HCT116 (cell line): ENCODE data around the gene ERCC4.

ENCODE experiments used
- CEBPB ChIP-seq: IDR thresholded peaks from 2 replicates; pipeline ENCODE4 v1.6.1; 2012; ENCODE audit warnings: low read depth
- EZH2 ChIP-seq: fragments of 200-600 bp; sonication (generic); IDR thresholded peaks from 2 replicates; pipeline ENCODE4 v1.6.1; 2017; ENCODE audit warnings: antibody characterized with exemption, mixed run types
- EZH2phosphoT487 ChIP-seq: fragments of 200-600 bp; IDR thresholded peaks from 2 replicates; pipeline ENCODE4 v1.6.1; 2018; ENCODE audit warnings: antibody characterized with exemption, borderline replicate concordance
- POLR2A ChIP-seq: IDR thresholded peaks from 2 replicates; pipeline ENCODE4 v1.7.0; 2011; ENCODE audit warnings: borderline replicate concordance; ENCODE audit not compliant: insufficient read depth, insufficient read length; ENCODE audit errors: extremely low read depth
- RAD21 ChIP-seq: IDR thresholded peaks from 2 replicates; pipeline ENCODE4 v1.6.1; 2012; ENCODE audit warnings: low read depth, mild to moderate bottlenecking
- SIN3A ChIP-seq: IDR thresholded peaks from 2 replicates; pipeline ENCODE4 v1.6.1; 2012; ENCODE audit warnings: low read depth
- SP1 ChIP-seq: IDR thresholded peaks from 2 replicates; pipeline ENCODE4 v1.6.1; 2012; ENCODE audit warnings: low read depth
- TCF7L2 ChIP-seq: IDR thresholded peaks from 2 replicates; pipeline ENCODE4 v1.7.0; 2011; ENCODE audit warnings: borderline replicate concordance, inconsistent platforms; ENCODE audit not compliant: insufficient read depth, insufficient read length; ENCODE audit errors: extremely low read depth
- TF ChIP-seq, protein P1 (sequence below), 3 experiments: fragments of 200-600 bp in 1 of 3; sonication (generic) in 1 of 3; IDR thresholded peaks in 2 of 3; conservative IDR thresholded peaks in 1 of 3; 2 replicates each; pipeline ENCODE4 v1.5.1; 2012 to 2017; ENCODE audit warnings: low read depth in 2 of 3, low read length in 2 of 3, antibody characterized with exemption in 1 of 3, borderline replicate concordance in 1 of 3, control low read depth in 1 of 3, mild to moderate bottlenecking in 1 of 3, mixed read lengths in 1 of 3, mixed run types in 1 of 3, moderate library complexity in 1 of 3; ENCODE audit not compliant: insufficient read depth in 1 of 3
- TF ChIP-seq, protein P2 (sequence below): IDR thresholded peaks from 2 replicates; pipeline ENCODE4 v1.6.1; 2012
- TF ChIP-seq, protein P3 (sequence below): IDR thresholded peaks from 2 replicates; pipeline ENCODE4 v1.6.1; 2012; ENCODE audit warnings: low read depth
- TF ChIP-seq, protein P4 (sequence below): IDR thresholded peaks from 2 replicates; pipeline ENCODE4 v1.6.1; 2011; ENCODE audit warnings: mild to moderate bottlenecking, low read length, moderate library complexity; ENCODE audit not compliant: insufficient replicate concordance; ENCODE audit errors: extremely low read depth
- TF ChIP-seq, protein P5 (sequence below): IDR thresholded peaks from 2 replicates; pipeline ENCODE4 v1.6.1; 2012

DNA sequence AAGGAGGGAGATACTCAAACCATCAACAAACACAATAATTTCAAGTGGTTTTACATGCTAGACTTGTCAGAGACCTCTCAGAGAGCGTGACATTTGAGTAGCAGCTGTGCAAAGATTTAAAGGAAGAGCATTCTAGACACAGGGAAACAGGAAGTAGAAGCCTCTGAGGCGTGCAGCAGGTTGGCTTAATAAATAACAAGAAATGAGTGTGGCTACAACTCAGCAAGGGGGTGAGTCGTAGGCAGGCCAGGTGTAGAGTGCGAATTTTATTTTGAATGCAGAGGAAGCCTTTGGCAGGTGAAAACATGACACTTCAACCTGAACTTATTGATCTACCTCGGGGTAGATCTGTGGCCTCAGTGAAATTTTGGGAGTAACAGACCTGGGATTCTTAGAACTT lies 78.0 kb downstream of the ERCC4 start:
- TF ChIP-seq RAD21 (no peak), EZH2 (no peak), EZH2phosphoT487 (no peak), SP1 (no peak), TCF7L2 (no peak), CEBPB (no peak), POLR2A (no peak), SIN3A (no peak)
- TF ChIP-seq, protein P1, sequence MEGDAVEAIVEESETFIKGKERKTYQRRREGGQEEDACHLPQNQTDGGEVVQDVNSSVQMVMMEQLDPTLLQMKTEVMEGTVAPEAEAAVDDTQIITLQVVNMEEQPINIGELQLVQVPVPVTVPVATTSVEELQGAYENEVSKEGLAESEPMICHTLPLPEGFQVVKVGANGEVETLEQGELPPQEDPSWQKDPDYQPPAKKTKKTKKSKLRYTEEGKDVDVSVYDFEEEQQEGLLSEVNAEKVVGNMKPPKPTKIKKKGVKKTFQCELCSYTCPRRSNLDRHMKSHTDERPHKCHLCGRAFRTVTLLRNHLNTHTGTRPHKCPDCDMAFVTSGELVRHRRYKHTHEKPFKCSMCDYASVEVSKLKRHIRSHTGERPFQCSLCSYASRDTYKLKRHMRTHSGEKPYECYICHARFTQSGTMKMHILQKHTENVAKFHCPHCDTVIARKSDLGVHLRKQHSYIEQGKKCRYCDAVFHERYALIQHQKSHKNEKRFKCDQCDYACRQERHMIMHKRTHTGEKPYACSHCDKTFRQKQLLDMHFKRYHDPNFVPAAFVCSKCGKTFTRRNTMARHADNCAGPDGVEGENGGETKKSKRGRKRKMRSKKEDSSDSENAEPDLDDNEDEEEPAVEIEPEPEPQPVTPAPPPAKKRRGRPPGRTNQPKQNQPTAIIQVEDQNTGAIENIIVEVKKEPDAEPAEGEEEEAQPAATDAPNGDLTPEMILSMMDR (IDR thresholded peaks at IDR 0.05 in 2 of 3, conservative IDR thresholded peaks at IDR 0.05 in 1 of 3; ENCODE audit: borderline replicate concordance in 1 of 3, insufficient read depth in 1 of 3, low read depth in 2 of 3, low read length in 2 of 3), result no peak
- TF ChIP-seq, protein P2, sequence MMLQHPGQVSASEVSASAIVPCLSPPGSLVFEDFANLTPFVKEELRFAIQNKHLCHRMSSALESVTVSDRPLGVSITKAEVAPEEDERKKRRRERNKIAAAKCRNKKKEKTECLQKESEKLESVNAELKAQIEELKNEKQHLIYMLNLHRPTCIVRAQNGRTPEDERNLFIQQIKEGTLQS, result no peak
- TF ChIP-seq, protein P3, sequence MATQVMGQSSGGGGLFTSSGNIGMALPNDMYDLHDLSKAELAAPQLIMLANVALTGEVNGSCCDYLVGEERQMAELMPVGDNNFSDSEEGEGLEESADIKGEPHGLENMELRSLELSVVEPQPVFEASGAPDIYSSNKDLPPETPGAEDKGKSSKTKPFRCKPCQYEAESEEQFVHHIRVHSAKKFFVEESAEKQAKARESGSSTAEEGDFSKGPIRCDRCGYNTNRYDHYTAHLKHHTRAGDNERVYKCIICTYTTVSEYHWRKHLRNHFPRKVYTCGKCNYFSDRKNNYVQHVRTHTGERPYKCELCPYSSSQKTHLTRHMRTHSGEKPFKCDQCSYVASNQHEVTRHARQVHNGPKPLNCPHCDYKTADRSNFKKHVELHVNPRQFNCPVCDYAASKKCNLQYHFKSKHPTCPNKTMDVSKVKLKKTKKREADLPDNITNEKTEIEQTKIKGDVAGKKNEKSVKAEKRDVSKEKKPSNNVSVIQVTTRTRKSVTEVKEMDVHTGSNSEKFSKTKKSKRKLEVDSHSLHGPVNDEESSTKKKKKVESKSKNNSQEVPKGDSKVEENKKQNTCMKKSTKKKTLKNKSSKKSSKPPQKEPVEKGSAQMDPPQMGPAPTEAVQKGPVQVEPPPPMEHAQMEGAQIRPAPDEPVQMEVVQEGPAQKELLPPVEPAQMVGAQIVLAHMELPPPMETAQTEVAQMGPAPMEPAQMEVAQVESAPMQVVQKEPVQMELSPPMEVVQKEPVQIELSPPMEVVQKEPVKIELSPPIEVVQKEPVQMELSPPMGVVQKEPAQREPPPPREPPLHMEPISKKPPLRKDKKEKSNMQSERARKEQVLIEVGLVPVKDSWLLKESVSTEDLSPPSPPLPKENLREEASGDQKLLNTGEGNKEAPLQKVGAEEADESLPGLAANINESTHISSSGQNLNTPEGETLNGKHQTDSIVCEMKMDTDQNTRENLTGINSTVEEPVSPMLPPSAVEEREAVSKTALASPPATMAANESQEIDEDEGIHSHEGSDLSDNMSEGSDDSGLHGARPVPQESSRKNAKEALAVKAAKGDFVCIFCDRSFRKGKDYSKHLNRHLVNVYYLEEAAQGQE, result no peak
- TF ChIP-seq, protein P4, sequence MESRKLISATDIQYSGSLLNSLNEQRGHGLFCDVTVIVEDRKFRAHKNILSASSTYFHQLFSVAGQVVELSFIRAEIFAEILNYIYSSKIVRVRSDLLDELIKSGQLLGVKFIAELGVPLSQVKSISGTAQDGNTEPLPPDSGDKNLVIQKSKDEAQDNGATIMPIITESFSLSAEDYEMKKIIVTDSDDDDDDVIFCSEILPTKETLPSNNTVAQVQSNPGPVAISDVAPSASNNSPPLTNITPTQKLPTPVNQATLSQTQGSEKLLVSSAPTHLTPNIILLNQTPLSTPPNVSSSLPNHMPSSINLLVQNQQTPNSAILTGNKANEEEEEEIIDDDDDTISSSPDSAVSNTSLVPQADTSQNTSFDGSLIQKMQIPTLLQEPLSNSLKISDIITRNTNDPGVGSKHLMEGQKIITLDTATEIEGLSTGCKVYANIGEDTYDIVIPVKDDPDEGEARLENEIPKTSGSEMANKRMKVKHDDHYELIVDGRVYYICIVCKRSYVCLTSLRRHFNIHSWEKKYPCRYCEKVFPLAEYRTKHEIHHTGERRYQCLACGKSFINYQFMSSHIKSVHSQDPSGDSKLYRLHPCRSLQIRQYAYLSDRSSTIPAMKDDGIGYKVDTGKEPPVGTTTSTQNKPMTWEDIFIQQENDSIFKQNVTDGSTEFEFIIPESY, result no peak
- TF ChIP-seq, protein P5, sequence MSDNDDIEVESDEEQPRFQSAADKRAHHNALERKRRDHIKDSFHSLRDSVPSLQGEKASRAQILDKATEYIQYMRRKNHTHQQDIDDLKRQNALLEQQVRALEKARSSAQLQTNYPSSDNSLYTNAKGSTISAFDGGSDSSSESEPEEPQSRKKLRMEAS, result no peak
